ENCODE data around the gene PALLD.

GRCh38 chr4:168796362-168797106 is 299.7 kb downstream of the PALLD start:
- TF ChIP-seq, protein P1, sequence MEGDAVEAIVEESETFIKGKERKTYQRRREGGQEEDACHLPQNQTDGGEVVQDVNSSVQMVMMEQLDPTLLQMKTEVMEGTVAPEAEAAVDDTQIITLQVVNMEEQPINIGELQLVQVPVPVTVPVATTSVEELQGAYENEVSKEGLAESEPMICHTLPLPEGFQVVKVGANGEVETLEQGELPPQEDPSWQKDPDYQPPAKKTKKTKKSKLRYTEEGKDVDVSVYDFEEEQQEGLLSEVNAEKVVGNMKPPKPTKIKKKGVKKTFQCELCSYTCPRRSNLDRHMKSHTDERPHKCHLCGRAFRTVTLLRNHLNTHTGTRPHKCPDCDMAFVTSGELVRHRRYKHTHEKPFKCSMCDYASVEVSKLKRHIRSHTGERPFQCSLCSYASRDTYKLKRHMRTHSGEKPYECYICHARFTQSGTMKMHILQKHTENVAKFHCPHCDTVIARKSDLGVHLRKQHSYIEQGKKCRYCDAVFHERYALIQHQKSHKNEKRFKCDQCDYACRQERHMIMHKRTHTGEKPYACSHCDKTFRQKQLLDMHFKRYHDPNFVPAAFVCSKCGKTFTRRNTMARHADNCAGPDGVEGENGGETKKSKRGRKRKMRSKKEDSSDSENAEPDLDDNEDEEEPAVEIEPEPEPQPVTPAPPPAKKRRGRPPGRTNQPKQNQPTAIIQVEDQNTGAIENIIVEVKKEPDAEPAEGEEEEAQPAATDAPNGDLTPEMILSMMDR (optimal IDR thresholded peaks at IDR 0.05 in 1 of 3, IDR thresholded peaks at IDR 0.05 in 1 of 3, conservative IDR thresholded peaks at IDR 0.05 in 1 of 3; ENCODE audit: extremely low read depth in 1 of 3, insufficient read depth in 2 of 3, low read length in 3 of 3): no peak
- TF ChIP-seq EZH2 (IDR thresholded peaks at IDR 0.05; ENCODE audit: low read length): no peak

Measured in keratinocyte (primary cell).